T-helper 1 cell treated with Interleukin-12 subunit alpha and Interleukin-12 subunit beta and Interleukin-4 antibody, amounts not matched to agents 30 μg/mL and 1 μg/mL, for 36 hours (primary cell): ENCODE measurements around the gene TMC4.
"Not testable (repeated sequence)": the region's sequence is repeated elsewhere in the genome, so short reads cannot be mapped to it uniquely, and the experiment has no call there.

Experiments
- H3K27ac Mint-ChIP-seq: one replicate; pipeline ENCODE4 v1.8.0; 2021; ENCODE audit warnings: mild to moderate bottlenecking, mixed read lengths
- H3K27me3 Mint-ChIP-seq: one replicate; pipeline ENCODE4 v1.8.0; 2021; ENCODE audit warnings: low read depth, mixed read lengths
- H3K36me3 Mint-ChIP-seq: one replicate; pipeline ENCODE4 v1.8.0; 2021; ENCODE audit warnings: low read depth, mixed read lengths
- H3K4me1 Mint-ChIP-seq: one replicate; pipeline ENCODE4 v1.8.0; 2021; ENCODE audit warnings: low read depth, mixed read lengths
- H3K4me3 Mint-ChIP-seq: one replicate; pipeline ENCODE4 v1.8.0; 2021; ENCODE audit warnings: mild to moderate bottlenecking, moderate library complexity, mixed read lengths
- H3K9me3 Mint-ChIP-seq: one replicate; pipeline ENCODE4 v1.8.0; 2021; ENCODE audit warnings: mixed read lengths

The TMC4 gene

DNA sequence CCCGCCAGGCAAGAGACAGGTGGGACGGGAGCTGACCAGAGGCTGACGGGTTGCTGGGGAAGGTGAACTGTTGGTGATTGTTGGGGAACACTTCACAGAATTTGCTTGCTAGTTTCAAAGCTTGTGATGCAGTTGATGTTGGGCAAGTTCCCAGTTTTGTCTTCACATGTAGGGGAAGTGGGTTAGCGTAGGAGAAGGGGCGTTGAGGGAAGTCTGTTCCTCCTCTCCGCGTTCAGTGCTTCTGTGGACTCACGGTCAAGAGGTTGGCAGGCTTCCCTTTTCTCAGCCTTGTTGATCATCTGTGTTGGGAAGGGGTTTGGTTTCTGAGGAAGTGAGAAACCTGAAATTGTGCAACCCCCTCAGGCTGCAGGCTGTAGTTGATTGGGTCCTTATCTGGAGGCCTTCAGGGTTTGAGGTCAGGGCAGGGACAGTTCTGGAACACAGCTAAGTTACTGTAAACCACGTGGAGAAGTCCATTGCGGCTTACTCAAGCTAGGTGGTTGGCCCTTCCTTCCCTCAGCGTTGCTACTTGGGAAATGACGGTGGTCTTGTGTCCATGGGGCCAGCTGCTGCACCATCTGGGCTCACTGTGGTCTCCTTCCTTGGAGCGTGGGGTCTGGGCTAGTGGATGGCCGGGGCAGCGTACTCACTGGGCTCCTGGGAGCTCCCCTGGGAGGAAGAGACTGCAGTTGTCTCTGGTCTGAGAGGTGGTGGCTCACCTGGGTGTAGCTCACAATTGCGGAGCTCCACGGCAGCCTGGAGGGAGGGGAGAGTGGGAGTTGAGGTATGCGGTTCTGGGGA, 35.2 kb upstream of the TMC4 start:
- Mint-ChIP-seq H3K9me3 (no peaks in the 10 kb centered on the region), H3K27ac (peak overlapping the region; percentile 39), H3K4me3 (peak overlapping the region; percentile 65), H3K4me1 (peaks cover 54% of the 10 kb centered on the region), H3K36me3 (peaks cover 55% of the 10 kb centered on the region), H3K27me3 (no peaks in the 10 kb centered on the region)

DNA sequence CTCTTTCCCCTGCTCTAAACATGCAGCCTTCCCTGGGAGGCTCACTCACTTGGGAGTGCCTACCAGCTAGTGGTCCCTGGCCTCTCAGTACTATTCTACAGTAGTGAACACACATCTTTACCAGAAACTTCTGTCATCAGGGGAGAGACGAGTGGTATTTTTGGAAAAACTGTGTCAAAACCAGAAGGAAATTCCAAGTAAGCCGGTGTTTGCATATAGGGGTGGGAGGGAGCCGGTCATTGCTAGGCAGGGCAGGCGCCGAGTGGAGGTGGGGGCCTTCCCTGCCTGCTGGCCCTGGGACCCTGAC, 34.7 kb upstream of the TMC4 start:
- Mint-ChIP-seq H3K4me1 (peaks cover 59% of the 10 kb centered on the region), H3K27ac (peak overlapping the region; percentile 39), H3K9me3 (no peaks in the 10 kb centered on the region), H3K36me3 (peaks cover 60% of the 10 kb centered on the region), H3K27me3 (no peaks in the 10 kb centered on the region), H3K4me3 (peak overlapping the region; percentile 65)

DNA sequence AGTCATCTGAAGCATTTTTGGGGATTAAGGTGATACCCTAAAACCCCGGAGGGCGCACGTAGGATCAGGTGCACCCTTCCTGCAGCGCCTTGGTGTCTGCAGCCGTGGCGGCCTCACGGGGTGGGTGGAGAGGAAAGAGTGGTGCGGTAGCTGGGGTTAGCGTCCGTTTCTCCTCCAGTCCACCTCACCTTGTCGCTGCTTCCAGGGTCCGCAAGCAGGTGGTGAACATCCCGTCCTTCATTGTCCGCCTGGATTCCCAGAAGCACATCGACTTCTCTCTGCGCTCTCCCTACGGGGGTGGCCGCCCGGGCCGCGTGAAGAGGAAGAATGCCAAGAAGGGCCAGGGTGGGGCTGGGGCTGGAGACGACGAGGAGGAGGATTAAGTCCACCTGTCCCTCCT, 34.2 kb upstream of the TMC4 start:
- H3K9me3 Mint-ChIP-seq, H3K27me3 Mint-ChIP-seq: not testable (repeated sequence)
- peaks cover 61% of the 10 kb centered on the region for H3K4me1 Mint-ChIP-seq
- H3K27ac Mint-ChIP-seq = peak overlapping the region; percentile 39
- H3K4me3 Mint-ChIP-seq = peak overlapping the region; percentile 65
- H3K36me3 Mint-ChIP-seq = peaks cover 64% of the 10 kb centered on the region

- Mint-ChIP-seq H3K27me3 (no peaks in the 10 kb centered on the region), H3K4me3 (peak overlapping the region; percentile 65), H3K27ac (no peak overlapping the region), H3K4me1 (peaks cover 65% of the 10 kb centered on the region), H3K36me3 (peaks cover 68% of the 10 kb centered on the region), H3K9me3 (no peaks in the 10 kb centered on the region)
These were observed 33.8 kb upstream of the TMC4 start for GRCh38 chr19:54206831-54207177.

DNA sequence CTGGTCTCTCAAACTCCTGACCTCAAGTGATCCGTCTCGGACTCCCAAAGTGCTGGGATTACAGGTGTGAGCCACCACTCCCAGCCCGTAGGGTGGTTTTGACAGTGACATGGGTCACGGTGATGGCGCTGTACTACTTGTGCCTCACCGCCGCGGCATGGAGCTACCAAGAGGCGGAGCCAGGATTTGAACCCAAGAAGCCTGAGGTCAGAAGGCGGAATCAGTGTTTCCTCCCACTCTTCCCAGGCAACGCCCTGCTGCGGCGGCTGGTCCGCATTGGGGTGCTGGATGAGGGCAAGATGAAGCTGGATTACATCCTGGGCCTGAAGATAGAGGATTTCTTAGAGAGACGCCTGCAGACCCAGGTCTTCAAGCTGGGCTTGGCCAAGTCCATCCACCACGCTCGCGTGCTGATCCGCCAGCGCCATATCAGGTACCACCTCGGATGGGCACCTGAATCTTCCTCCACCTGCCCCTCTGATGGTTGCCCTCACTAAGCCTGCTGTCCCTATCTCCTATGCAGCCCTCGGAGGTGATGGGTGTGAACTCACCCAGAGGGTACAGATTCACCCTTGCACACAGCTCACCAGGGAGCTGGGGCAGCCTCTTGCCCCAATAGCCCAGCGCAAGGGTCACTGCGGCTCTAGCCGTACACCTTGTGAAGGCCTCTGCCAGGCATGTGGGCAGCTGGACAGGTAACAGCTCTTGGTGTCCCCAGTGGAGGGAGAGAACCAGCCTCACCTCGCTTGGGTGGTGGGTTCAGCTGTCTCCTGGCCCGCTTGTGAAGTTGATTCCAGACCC, 33.3 kb upstream of the TMC4 start:
- peak overlapping the region; percentile 65 for H3K4me3 Mint-ChIP-seq
- H3K36me3 Mint-ChIP-seq = peaks cover 73% of the 10 kb centered on the region
- H3K4me1 Mint-ChIP-seq = peaks cover 67% of the 10 kb centered on the region
- H3K9me3 Mint-ChIP-seq = no peaks in the 10 kb centered on the region
- no peak overlapping the region for H3K27ac Mint-ChIP-seq
- H3K27me3 Mint-ChIP-seq = no peaks in the 10 kb centered on the region

- peak overlapping the region; percentile 2 for H3K4me3 Mint-ChIP-seq
- H3K4me1 Mint-ChIP-seq = peaks cover 55% of the 10 kb centered on the region
- no peaks in the 10 kb centered on the region for H3K27me3 Mint-ChIP-seq
- peak overlapping the region; percentile 1 for H3K27ac Mint-ChIP-seq
- H3K9me3 Mint-ChIP-seq = no peaks in the 10 kb centered on the region
- peaks cover 70% of the 10 kb centered on the region for H3K36me3 Mint-ChIP-seq
These were observed 32.0 kb upstream of the TMC4 start for GRCh38 chr19:54204767-54205468.

GRCh38 chr19:54203151-54203611, 30.2 kb upstream of the TMC4 start:
- Mint-ChIP-seq H3K4me3 (peak overlapping the region; percentile 97), H3K9me3 (no peaks in the 10 kb centered on the region), H3K27me3 (no peaks in the 10 kb centered on the region), H3K36me3 (peaks cover 65% of the 10 kb centered on the region), H3K4me1 (peaks cover 54% of the 10 kb centered on the region), H3K27ac (no peak overlapping the region)

DNA sequence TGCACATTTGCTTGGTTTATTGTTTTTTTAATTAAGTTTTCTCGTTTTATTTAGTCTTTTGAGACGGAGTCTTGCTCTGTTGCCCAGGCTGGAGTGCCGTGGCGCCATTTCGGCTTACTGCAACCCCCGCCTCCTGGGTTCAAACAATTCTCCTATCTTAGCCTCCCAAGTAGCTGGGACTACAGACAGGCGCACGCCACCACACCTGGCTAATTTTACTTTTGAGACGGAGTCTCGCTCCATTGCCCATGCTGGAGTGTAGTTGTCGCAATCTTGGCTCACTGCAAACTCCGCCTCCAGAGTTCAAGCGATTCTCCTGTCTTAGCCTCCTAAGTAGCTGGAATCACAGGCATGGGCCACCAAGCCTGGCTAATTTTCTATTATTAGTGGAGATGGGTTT, 29.0 kb upstream of the TMC4 start:
- H3K36me3 Mint-ChIP-seq = peaks cover 53% of the 10 kb centered on the region
- peak overlapping the region; percentile 97 for H3K4me3 Mint-ChIP-seq
- H3K27me3 Mint-ChIP-seq = no peaks in the 10 kb centered on the region
- no peaks in the 10 kb centered on the region for H3K9me3 Mint-ChIP-seq
- H3K27ac Mint-ChIP-seq = peak overlapping the region; percentile 49
- peaks cover 43% of the 10 kb centered on the region for H3K4me1 Mint-ChIP-seq

DNA sequence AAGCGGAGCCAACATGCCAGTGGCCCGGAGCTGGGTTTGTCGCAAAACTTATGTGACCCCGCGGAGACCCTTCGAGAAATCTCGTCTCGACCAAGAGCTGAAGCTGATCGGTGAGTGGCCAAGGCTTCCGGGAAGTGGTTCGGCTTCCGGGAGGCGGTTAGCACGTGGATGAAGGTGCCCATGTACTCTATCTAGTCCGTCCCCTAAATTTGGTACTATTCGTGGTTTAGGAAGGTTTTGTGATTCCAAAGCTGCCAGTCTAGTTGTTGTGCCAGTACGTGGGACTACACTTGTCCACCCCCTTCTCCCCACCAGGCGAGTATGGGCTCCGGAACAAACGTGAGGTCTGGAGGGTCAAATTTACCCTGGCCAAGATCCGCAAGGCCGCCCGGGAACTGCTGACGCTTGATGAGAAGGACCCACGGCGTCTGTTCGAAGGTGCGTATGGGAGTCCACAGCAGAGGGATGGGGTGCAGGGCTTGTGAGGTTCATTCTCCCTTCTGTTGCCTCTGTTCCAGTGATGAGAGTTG, 28.3 kb upstream of the TMC4 start:
- peaks cover 46% of the 10 kb centered on the region for H3K36me3 Mint-ChIP-seq
- peaks cover 41% of the 10 kb centered on the region for H3K4me1 Mint-ChIP-seq
- H3K4me3 Mint-ChIP-seq = peak overlapping the region; percentile 97
- H3K9me3 Mint-ChIP-seq = no peaks in the 10 kb centered on the region
- peak overlapping the region; percentile 95 for H3K27ac Mint-ChIP-seq
- no peaks in the 10 kb centered on the region for H3K27me3 Mint-ChIP-seq

- peak overlapping the region; percentile 72 for H3K27ac Mint-ChIP-seq
- H3K9me3 Mint-ChIP-seq = no peaks in the 10 kb centered on the region
- H3K4me1 Mint-ChIP-seq = peaks cover 29% of the 10 kb centered on the region
- no peaks in the 10 kb centered on the region for H3K27me3 Mint-ChIP-seq
- peak overlapping the region; percentile 60 for H3K4me3 Mint-ChIP-seq
- H3K36me3 Mint-ChIP-seq = peaks cover 40% of the 10 kb centered on the region
These were observed 26.4 kb upstream of the TMC4 start for GRCh38 chr19:54199401-54199800.

DNA sequence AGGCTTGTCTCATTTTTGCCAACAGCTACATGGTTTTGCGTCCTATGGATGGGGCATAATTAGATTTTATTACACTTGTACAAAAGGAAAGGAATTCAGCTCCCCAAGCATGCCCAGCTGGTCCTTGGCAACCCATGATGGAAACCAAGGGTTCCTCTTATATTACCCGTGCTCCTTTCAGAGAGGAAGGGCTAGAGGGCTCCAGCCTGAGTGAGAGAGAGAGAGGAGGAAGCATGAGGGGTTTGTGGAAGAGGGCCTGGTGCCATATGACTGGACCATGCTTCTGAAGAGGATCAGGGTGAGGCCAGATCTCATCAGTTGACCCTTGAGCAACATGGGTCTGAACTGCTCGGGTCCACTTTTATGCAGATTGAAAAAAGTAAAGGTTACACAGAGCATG, 24.2 kb upstream of the TMC4 start:
- Mint-ChIP-seq H3K4me3 (no peak overlapping the region), H3K4me1 (peaks cover 24% of the 10 kb centered on the region), H3K27ac (no peak overlapping the region), H3K9me3 (no peaks in the 10 kb centered on the region), H3K27me3 (no peaks in the 10 kb centered on the region), H3K36me3 (peaks cover 30% of the 10 kb centered on the region)

GRCh38 chr19:54196536-54196935, 23.6 kb upstream of the TMC4 start:
- H3K27me3 Mint-ChIP-seq = no peaks in the 10 kb centered on the region
- H3K27ac Mint-ChIP-seq = no peak overlapping the region
- H3K9me3 Mint-ChIP-seq = no peaks in the 10 kb centered on the region
- no peak overlapping the region for H3K4me3 Mint-ChIP-seq
- peaks cover 22% of the 10 kb centered on the region for H3K4me1 Mint-ChIP-seq
- peaks cover 26% of the 10 kb centered on the region for H3K36me3 Mint-ChIP-seq

DNA sequence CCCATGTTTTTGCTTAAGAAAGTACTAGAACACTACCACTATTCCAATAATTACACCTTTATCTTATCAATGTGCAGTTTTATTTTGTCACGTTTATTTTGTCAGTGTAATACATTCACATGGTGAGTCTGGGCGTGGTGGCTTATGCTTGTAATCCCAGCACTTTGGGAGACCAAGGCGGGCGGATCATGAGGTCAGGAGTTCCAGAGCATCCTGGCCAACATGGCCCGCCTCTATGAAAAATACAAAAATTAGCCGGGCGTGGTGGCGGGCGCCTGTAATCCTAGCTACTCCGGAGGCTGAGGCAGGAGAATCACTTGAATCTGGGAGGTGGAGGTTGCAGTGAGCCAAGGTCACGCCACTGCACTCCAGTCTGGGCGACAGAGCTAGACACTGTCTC, 21.5 kb upstream of the TMC4 start:
- Mint-ChIP-seq H3K4me1 (peaks cover 22% of the 10 kb centered on the region), H3K36me3 (peaks cover 19% of the 10 kb centered on the region)
- not testable (repeated sequence) for H3K4me3 Mint-ChIP-seq, H3K9me3 Mint-ChIP-seq, H3K27me3 Mint-ChIP-seq, H3K27ac Mint-ChIP-seq

DNA sequence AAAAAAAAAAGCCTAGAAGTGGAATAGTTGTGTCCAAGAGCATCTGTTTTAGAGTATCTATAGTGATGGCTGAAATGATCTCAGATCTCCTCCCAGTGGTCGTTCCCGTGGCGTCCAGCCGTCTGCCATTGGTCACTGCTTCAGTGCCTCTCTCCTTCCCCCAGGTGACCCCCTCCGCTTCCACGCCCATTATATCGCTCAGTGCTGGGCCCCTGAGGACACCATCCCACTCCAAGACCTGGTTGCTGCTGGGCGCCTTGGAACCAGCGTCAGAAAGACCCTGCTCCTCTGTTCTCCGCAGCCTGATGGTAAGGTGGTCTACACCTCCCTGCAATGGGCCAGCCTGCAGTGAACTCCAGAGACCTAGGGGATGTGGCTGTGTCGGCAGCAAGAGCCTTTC, 20.1 kb upstream of the TMC4 start:
- Mint-ChIP-seq H3K36me3 (peaks cover 18% of the 10 kb centered on the region), H3K27ac (no peak overlapping the region), H3K4me1 (peaks cover 26% of the 10 kb centered on the region), H3K4me3 (peak overlapping the region; percentile 68), H3K27me3 (no peaks in the 10 kb centered on the region), H3K9me3 (no peaks in the 10 kb centered on the region)
